ENCODE data around the gene PRKCH.

The PRKCH gene

DNA sequence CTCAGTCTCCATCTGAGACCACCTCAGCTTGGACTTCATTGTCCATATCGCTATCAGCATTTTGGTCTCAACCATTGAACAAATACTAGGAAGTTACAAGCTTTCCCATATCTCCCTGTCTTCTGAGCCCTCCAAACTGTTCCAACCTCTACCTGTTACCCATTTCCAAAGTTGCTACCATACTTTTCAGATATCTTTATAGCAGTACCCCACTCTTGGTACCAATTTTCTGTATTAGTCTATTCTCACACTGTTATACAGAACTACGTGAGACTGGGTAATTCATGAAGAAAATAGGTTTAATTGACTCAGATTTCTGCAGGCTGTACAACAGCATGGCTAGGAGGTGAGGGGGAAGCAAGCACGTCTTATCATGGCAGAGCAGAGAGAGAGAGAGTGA is 53.8 kb downstream of the PRKCH start:
- Histone ChIP-seq H3K36me3 (ENCODE audit: insufficient read depth, low read length) (peaks cover 44% of the 10 kb centered on the region), H2AFZ (ENCODE audit: low read depth, low read length) (no peak overlapping the region), H3K4me2 (ENCODE audit: insufficient read depth, low read length) (no peak overlapping the region), H3K27ac (ENCODE audit: low read length) (no peak overlapping the region), H3K27me3 (ENCODE audit: insufficient read depth, low read length, poor library complexity) (no peaks in the 10 kb centered on the region), H3K4me3 (ENCODE audit: low read depth in 1 of 2, low read length in 2 of 2) (no peak overlapping the region), H3K9ac (ENCODE audit: low read depth, low read length) (no peak overlapping the region), H3K4me1 (ENCODE audit: insufficient read depth, low read length) (peaks cover 15% of the 10 kb centered on the region), H4K20me1 (ENCODE audit: insufficient read depth, low read length) (peaks cover 20% of the 10 kb centered on the region; the same call in 1 of the 2 replicates), H3K9me3 (ENCODE audit: insufficient read depth, low read length, severe bottlenecking) (peaks cover 39% of the 10 kb centered on the region), H3K79me2 (ENCODE audit: insufficient read depth, low read length) (peaks cover 100% of the 10 kb centered on the region)
- TF ChIP-seq EZH2 (IDR thresholded peaks at IDR 0.05; ENCODE audit: borderline replicate concordance, low read depth, low read length, severe bottlenecking) = no peak
- TF ChIP-seq, protein P1, sequence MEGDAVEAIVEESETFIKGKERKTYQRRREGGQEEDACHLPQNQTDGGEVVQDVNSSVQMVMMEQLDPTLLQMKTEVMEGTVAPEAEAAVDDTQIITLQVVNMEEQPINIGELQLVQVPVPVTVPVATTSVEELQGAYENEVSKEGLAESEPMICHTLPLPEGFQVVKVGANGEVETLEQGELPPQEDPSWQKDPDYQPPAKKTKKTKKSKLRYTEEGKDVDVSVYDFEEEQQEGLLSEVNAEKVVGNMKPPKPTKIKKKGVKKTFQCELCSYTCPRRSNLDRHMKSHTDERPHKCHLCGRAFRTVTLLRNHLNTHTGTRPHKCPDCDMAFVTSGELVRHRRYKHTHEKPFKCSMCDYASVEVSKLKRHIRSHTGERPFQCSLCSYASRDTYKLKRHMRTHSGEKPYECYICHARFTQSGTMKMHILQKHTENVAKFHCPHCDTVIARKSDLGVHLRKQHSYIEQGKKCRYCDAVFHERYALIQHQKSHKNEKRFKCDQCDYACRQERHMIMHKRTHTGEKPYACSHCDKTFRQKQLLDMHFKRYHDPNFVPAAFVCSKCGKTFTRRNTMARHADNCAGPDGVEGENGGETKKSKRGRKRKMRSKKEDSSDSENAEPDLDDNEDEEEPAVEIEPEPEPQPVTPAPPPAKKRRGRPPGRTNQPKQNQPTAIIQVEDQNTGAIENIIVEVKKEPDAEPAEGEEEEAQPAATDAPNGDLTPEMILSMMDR (IDR thresholded peaks at IDR 0.05; ENCODE audit: borderline replicate concordance, extremely low read depth, low read length, poor library complexity, severe bottlenecking) = no peak
- no peak for DNase-seq
- ATAC-seq (ENCODE audit: insufficient read depth, low read depth) = no peak

DNA sequence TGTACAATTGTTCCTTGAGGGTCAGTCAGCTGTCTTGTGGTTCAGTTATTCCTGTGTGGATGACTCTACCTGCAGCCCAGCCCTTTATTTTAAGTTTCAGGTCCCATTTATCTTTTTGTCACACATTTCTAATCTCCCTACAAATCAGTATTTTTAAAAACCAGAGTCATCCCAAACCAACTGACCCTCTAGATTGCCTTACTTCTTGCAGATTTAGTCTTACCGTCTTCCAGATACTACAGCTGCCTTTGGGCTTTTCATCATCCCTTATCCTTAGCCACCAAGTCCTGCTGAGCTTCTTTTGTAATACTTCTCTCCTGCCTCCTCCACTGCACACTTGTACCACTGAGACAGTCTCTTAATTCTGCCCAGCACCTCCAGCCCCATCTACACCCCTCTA is 54.9 kb downstream of the PRKCH start:
- Histone ChIP-seq H4K20me1 (ENCODE audit: insufficient read depth, low read length) (peaks cover 22% of the 10 kb centered on the region; the same call in 1 of the 2 replicates), H3K9ac (ENCODE audit: low read depth, low read length) (no peak overlapping the region), H3K4me3 (ENCODE audit: low read depth in 1 of 2, low read length in 2 of 2) (no peak overlapping the region), H3K4me2 (ENCODE audit: insufficient read depth, low read length) (no peak overlapping the region), H3K9me3 (ENCODE audit: insufficient read depth, low read length, severe bottlenecking) (peaks cover 37% of the 10 kb centered on the region), H3K79me2 (ENCODE audit: insufficient read depth, low read length) (peaks cover 100% of the 10 kb centered on the region), H3K36me3 (ENCODE audit: insufficient read depth, low read length) (peaks cover 39% of the 10 kb centered on the region), H2AFZ (ENCODE audit: low read depth, low read length) (no peak overlapping the region), H3K27ac (ENCODE audit: low read length) (no peak overlapping the region), H3K4me1 (ENCODE audit: insufficient read depth, low read length) (peaks cover 23% of the 10 kb centered on the region), H3K27me3 (ENCODE audit: insufficient read depth, low read length, poor library complexity) (no peaks in the 10 kb centered on the region)
- TF ChIP-seq EZH2 (IDR thresholded peaks at IDR 0.05; ENCODE audit: borderline replicate concordance, low read depth, low read length, severe bottlenecking) = no peak
- TF ChIP-seq, protein P1 (IDR thresholded peaks at IDR 0.05; ENCODE audit: borderline replicate concordance, extremely low read depth, low read length, poor library complexity, severe bottlenecking) = no peak
- no peak for ATAC-seq (ENCODE audit: insufficient read depth, low read depth)
- no peak for DNase-seq

DNA sequence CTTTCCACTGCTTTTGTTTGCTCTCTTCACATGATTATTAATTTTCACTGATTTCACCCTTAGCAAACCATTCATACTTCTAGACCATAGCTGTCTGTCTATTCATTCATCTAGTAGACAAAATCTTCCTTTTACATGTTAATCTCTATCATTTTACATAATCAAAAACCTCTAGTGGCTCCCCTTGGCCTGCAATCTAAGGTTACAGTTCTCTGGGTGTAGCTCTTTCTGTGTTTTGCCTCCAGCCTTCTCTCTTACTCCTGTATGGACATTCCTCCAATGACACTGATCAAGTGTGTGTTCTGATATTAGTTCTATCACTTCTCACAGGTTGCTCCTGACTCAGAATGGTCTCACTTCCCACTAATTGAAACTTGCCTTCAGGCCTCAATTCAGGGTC is 56.4 kb downstream of the PRKCH start:
- DNase-seq (no peak), ATAC-seq (ENCODE audit: insufficient read depth, low read depth) (no peak)
- no peak overlapping the region for H3K9ac ChIP-seq (ENCODE audit: low read depth, low read length)
- peaks cover 31% of the 10 kb centered on the region for H4K20me1 ChIP-seq (ENCODE audit: insufficient read depth, low read length)
- H3K4me3 ChIP-seq (ENCODE audit: low read depth in 1 of 2, low read length in 2 of 2) = no peak overlapping the region
- H3K9me3 ChIP-seq (ENCODE audit: insufficient read depth, low read length, severe bottlenecking) = peaks cover 23% of the 10 kb centered on the region
- no peak overlapping the region for H3K27ac ChIP-seq (ENCODE audit: low read length)
- peaks cover 37% of the 10 kb centered on the region for H3K4me1 ChIP-seq (ENCODE audit: insufficient read depth, low read length)
- H3K4me2 ChIP-seq (ENCODE audit: insufficient read depth, low read length) = no peak overlapping the region
- H3K79me2 ChIP-seq (ENCODE audit: insufficient read depth, low read length) = peaks cover 100% of the 10 kb centered on the region
- TF ChIP-seq EZH2 (IDR thresholded peaks at IDR 0.05; ENCODE audit: borderline replicate concordance, low read depth, low read length, severe bottlenecking) = no peak
- TF ChIP-seq, protein P1 (IDR thresholded peaks at IDR 0.05; ENCODE audit: borderline replicate concordance, extremely low read depth, low read length, poor library complexity, severe bottlenecking) = no peak
- peaks cover 25% of the 10 kb centered on the region for H3K36me3 ChIP-seq (ENCODE audit: insufficient read depth, low read length)
- no peak overlapping the region for H2AFZ ChIP-seq (ENCODE audit: low read depth, low read length)
- H3K27me3 ChIP-seq (ENCODE audit: insufficient read depth, low read length, poor library complexity) = no peaks in the 10 kb centered on the region
